Fibroblast of upper back skin (primary cell): Measurements from ENCODE around the gene SAMSN1.

Source experiments
- DNase-seq: peaks from one replicate; pipeline ENCODE4 v3.0.0-alpha.2; 2013

The SAMSN1 gene

GRCh38 chr21:14483296-14483695 lies 62.8 kb downstream of the SAMSN1 start:
- no peak for DNase-seq

GRCh38 chr21:14482165-14482564 lies 64.0 kb downstream of the SAMSN1 start:
- DNase-seq: no peak

- DNase-seq: no peak
Observed at GRCh38 chr21:14480411-14481031, 65.6 kb downstream of the SAMSN1 start.

GRCh38 chr21:14479241-14479786 lies 66.8 kb downstream of the SAMSN1 start:
- DNase-seq: no peak

- no peak for DNase-seq
Observed at GRCh38 chr21:14477841-14478240, 68.3 kb downstream of the SAMSN1 start.

- DNase-seq: no peak
Observed at GRCh38 chr21:14477133-14477532, 69.0 kb downstream of the SAMSN1 start.

- no peak for DNase-seq
Observed at GRCh38 chr21:14474995-14475394, 71.1 kb downstream of the SAMSN1 start.

GRCh38 chr21:14469641-14470040 lies 76.5 kb downstream of the SAMSN1 start:
- no peak for DNase-seq

- no peak for DNase-seq
Observed at GRCh38 chr21:14466715-14467114, 79.4 kb downstream of the SAMSN1 start.

- no peak for DNase-seq
Observed at GRCh38 chr21:14457762-14458161, 88.4 kb downstream of the SAMSN1 start.

- no peak for DNase-seq
Observed at GRCh38 chr21:14456911-14457310, 89.2 kb downstream of the SAMSN1 start.

- no peak for DNase-seq
Observed at GRCh38 chr21:14454016-14455009, 91.8 kb downstream of the SAMSN1 start.

GRCh38 chr21:14453339-14454015 lies 92.6 kb downstream of the SAMSN1 start:
- no peak for DNase-seq

GRCh38 chr21:14452727-14453241 lies 93.3 kb downstream of the SAMSN1 start:
- no peak for DNase-seq

GRCh38 chr21:14452031-14452726 lies 93.9 kb downstream of the SAMSN1 start:
- DNase-seq: no peak

- DNase-seq: no peak
Observed at GRCh38 chr21:14451546-14451945, 94.6 kb downstream of the SAMSN1 start.

- no peak for DNase-seq
Observed at GRCh38 chr21:14448784-14449183, 97.3 kb downstream of the SAMSN1 start.

GRCh38 chr21:14438211-14438610 lies 107.9 kb downstream of the SAMSN1 start:
- DNase-seq: no peak

GRCh38 chr21:14435423-14435822 lies 110.7 kb downstream of the SAMSN1 start:
- DNase-seq: no peak
